ENCODE results near the gene BUD13.
A peak's percentile ranks its signal among the peaks of the same experiment; 100 is the strongest.

Gene BUD13

GRCh38 chr11:116750070-116750718 is 22.6 kb downstream of the BUD13 start:
- DNase-seq (ENCODE audit: low read depth in 2 of 2): no peak

GRCh38 chr11:116742104-116742503 is 30.7 kb downstream of the BUD13 start:
- DNase-seq (ENCODE audit: low read depth in 2 of 2): no peak

GRCh38 chr11:116740741-116741140 is 32.0 kb downstream of the BUD13 start:
- DNase-seq (ENCODE audit: low read depth in 2 of 2): no peak

GRCh38 chr11:116738975-116739374 is 33.8 kb downstream of the BUD13 start:
- DNase-seq (ENCODE audit: low read depth in 2 of 2): no peak

GRCh38 chr11:116736763-116737162 is 36.0 kb downstream of the BUD13 start:
- no peak for DNase-seq (ENCODE audit: low read depth in 2 of 2)

- DNase-seq (ENCODE audit: low read depth in 2 of 2): no peak
These were observed 38.7 kb downstream of the BUD13 start for GRCh38 chr11:116733969-116734508.

- DNase-seq (ENCODE audit: low read depth in 2 of 2): no peak
These were observed 39.6 kb downstream of the BUD13 start for GRCh38 chr11:116733043-116733755.

- DNase-seq (ENCODE audit: low read depth in 2 of 2): peak; percentile 10 to 21
These were observed 40.3 kb downstream of the BUD13 start for GRCh38 chr11:116732271-116733042.

- DNase-seq (ENCODE audit: low read depth in 2 of 2): no peak
These were observed 41.0 kb downstream of the BUD13 start for GRCh38 chr11:116731821-116732220.

GRCh38 chr11:116731097-116731761 is 41.6 kb downstream of the BUD13 start:
- DNase-seq (ENCODE audit: low read depth in 2 of 2): no peak

- DNase-seq (ENCODE audit: low read depth in 2 of 2): no peak
These were observed 42.2 kb downstream of the BUD13 start for GRCh38 chr11:116730601-116731000.

GRCh38 chr11:116730241-116730561 is 42.6 kb downstream of the BUD13 start:
- DNase-seq (ENCODE audit: low read depth in 2 of 2): no peak

- no peak for DNase-seq (ENCODE audit: low read depth in 2 of 2)
These were observed 43.1 kb downstream of the BUD13 start for GRCh38 chr11:116729501-116730240.

- DNase-seq (ENCODE audit: low read depth in 2 of 2): no peak
These were observed 44.8 kb downstream of the BUD13 start for GRCh38 chr11:116727990-116728389.

- DNase-seq (ENCODE audit: low read depth in 2 of 2): no peak
These were observed 47.2 kb downstream of the BUD13 start for GRCh38 chr11:116725434-116726221.

GRCh38 chr11:116724813-116725212 is 48.0 kb downstream of the BUD13 start:
- no peak for DNase-seq (ENCODE audit: low read depth in 2 of 2)

- no peak for DNase-seq (ENCODE audit: low read depth in 2 of 2)
These were observed 49.3 kb downstream of the BUD13 start for GRCh38 chr11:116723511-116723910.

- no peak for DNase-seq (ENCODE audit: low read depth in 2 of 2)
These were observed 50.8 kb downstream of the BUD13 start for GRCh38 chr11:116721988-116722387.

GRCh38 chr11:116720895-116721294 is 51.9 kb downstream of the BUD13 start:
- DNase-seq (ENCODE audit: low read depth in 2 of 2): no peak

GRCh38 chr11:116718955-116719501 is 53.8 kb downstream of the BUD13 start:
- DNase-seq (ENCODE audit: low read depth in 2 of 2): no peak

Data from activated CD8-positive, alpha-beta memory T cell treated with anti-CD3 and anti-CD28 coated beads for 4 hours (primary cell).